NCI-H446 treated with DMSO at 0.1 percent for 48 hours (cell line): ENCODE results near the gene ZNF747.
"Not testable (repeated sequence)": the region's sequence is repeated elsewhere in the genome, so short reads cannot be mapped to it uniquely, and the experiment has no call there.

Experiments
- DNase-seq: peaks from one replicate; lab custom pipeline; 2025; lab: John Stamatoyannopoulos, UW

Gene ZNF747

GRCh38 chr16:30557957-30558788 is 23.5 kb upstream of the ZNF747 start, which contains the start of gene ZNF764:
ZNF764 (minus strand) TSS chr16:30558374; CDS start chr16:30558182, 192 bp downstream.
- DNase-seq: peak; percentile 92

GRCh38 chr16:30557707-30557956 is 23.0 kb upstream of the ZNF747 start:
- no peak for DNase-seq

- DNase-seq: no peak
Observed at GRCh38 chr16:30556125-30556473, 21.4 kb upstream of the ZNF747 start.

DNA sequence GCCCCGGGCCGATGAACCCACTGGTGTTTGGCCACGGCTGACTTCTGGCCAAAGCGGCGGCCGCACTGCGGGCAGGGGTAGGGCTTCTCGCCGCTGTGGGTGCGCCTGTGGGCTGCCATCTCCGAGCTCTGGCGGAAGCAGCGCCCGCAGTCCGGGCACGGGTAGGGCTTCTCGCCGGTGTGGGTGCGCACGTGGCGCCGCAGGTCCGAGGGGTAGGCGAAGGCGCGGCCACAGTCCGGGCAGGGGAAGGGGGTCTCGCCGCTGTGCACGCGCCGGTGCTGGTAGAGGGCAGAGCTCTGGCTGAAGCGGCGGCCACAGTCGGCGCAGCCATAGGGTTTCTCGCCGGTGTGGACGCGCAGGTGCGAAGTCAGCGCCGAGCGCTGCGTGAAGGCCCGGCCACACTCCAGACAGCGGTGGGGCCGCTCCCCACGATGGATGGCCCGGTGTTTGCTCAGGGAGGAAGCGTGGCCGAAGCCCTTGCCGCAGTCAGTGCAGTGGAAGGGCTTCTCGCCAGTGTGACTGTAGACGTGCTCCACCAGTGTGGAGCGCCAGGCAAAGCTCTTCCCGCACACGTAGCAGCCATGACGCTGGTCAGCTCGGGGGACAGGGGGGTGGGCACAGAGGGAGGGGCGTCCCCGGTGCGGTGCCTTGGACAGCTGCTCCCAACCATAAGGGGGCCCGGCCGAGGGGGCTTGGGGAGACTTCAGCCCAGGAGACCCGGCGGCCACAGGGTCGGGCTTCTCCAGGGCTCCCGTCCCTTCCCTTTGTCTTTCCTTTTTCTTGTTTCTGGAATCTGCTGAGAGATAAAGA is 20.9 kb upstream of the ZNF747 start:
- no peak for DNase-seq

DNA sequence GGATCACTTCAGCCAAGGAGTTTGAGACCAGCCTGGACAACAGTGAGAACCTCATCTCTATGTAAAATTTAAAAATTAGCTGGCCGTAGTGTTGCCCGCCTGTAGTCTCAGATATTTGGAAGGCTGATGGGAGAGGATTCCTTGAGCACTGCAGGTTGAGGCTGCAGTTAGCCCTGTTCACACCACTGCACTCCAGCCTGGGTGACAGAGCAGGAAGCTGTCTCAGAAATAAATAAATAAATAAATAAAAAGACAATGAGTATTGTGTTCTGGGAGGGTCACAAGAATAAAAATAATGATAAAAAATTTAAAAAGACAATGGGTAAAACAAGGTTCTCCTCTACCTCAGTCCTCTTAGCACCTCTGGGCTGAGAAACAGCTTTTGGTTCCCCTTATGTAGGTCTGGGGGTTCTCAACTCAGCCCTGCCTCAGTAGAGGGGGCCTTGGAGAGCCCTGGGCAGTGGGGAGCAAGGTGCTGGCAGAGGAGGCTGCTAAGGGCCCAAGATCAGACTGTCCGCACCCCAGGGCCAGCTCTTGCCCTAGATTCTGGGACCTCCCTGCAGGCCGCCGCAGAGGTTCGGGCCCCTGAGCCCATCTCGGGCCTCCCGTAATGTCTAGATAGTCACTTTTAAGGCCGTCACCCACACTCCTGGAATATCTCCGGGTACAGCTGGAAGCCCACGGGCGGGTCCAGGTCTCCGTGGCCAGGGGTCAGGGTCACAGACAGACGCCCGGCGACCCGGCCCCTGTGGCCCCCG is 20.1 kb upstream of the ZNF747 start:
- DNase-seq: no peak

DNA sequence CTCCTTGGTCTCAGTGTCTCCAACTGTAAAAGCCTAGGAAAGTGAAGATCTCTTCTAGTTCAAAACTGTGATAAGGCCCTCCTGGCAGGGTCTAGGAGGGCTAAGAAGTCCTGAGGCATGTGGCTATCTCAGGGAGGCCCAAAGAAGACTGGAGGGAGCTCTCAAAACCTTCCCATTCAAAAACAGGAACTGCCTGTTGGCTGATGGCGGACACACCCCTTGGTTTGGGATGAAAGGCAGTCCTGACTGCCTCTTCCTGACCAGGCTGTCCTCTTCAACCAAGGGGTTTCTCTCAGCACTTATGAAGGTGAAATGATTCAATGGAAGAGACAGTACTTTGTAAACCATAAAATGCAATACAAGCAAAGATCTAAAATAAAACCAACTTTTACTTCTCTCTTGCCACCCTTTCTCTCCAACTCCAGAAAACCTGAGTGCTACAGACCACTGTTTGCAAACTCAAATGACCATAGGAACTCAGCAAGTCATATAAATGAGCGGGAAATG is 18.8 kb upstream of the ZNF747 start:
- DNase-seq: no peak

- DNase-seq: no peak
Observed at GRCh38 chr16:30552956-30553355, 18.3 kb upstream of the ZNF747 start.

GRCh38 chr16:30551781-30552180 is 17.1 kb upstream of the ZNF747 start:
- no peak for DNase-seq

DNA sequence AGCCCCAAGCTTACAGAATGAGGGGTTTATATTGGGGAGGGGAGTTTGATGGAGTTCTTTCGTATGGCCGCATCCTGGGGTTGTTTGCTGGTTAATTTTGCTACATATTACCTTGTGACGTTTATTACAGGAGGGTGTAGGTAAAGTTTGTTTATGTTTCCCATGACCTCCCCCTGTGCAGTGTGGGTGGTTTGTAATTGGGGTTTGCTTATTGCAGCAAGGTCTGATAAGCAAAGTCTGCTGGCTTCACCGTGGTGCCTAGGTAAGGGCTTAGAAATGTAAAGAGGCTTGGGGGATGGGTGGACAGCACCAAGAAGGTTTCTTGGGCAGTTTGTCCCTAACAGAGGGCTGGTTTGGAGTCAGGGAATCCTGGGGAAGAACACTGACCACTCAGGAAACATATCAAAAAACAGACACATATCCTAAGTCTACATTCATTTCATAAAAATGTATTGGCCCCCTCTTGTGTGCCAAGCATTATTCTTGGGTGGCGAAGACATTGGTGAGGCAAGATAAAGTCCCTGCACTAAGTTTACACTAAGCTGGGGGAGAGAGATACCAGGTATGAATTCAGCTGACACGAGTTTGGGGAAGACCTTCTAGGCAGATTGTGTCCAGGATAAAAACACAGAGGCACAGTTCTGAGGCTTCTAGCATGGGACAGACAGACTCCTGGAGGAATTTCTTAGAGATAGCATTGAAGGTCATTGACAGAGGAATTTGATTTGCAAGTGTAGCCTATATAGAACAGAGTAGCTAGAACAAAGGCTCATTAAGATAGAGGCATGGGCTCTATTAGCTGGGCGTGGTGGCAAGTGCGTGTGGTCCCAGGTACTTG is 14.0 kb upstream of the ZNF747 start:
- no peak for DNase-seq

DNA sequence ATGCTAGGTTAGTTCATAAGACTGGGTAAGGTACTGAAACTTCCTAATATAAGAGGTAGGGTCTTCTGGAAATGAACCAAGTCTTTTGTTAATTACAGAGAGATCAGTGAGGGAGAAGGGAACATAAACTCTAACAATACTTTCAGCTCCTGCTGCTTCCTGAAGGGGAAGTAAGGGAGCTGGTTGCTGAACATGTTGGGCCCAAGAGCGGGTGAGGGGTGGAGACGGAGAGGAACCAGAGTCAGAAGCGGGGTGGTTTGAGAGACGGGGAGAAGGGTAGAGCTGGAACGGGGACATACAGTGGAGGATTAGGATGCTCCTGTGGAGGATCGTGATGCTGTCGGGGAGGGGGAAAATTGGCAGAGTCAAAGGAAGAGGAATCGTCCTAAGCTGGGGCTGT is 11.5 kb upstream of the ZNF747 start:
- DNase-seq: no peak

DNA sequence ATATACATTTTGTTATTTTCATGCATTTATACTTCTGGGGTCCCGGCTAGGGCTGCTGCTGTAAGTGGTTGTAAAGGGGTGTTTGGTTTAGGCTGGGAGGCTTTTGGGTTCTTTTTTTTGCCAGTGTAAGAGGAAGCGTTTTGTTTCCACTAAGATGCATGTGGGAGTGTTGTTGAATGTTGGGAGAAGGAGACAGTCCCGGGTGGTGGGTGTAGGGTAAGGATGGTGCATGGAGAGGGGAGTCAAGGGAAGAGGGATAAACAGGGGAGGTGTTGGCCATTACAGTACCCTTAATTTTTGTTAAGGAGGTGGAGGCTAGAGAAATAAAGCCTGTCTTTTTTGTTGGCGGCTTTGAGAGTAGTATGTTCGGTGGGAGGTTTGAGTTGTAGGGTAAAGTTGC is 8.4 kb upstream of the ZNF747 start:
- DNase-seq: no peak

DNA sequence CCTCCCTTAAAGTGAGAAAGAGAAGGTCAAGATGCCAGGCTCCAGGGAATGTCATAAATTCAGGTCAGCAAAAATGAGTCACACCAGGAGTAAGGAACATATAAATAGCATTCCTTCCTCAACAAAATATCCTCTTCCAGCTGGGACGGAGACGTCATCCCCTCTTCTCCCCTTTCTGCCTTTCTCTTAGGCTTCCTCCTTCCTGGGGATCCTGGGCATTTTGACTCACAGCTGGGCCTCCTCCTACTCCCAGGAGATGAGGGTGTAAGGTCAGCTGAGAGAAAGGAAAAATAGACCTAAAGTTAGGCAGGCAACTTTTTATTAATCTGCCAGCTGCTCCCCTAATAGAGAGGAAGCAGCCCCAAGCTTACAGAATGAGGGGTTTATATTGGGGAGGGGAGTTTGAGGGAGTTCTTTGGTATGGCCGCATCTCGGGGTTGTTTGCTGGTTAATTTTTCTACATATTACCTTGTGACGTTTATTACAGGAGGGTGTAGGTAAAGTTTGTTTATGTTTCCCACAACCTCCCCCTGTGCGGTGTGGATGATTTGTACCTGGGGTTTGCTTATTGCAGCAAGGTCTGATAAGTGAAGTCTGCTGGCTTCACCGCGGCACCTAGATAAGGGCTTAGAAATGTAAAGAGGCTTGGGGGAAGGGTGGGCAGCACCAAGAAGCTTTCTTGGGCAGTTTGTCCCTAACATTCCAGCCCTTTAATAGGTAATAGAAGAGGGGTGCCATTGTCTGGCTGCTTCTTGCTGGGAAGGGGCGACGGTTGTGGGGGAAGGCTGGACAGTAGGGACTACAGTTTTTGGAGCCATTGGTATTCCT is 7.1 kb upstream of the ZNF747 start:
- DNase-seq: no peak

GRCh38 chr16:30540916-30541464 is 6.3 kb upstream of the ZNF747 start:
- DNase-seq: not testable (repeated sequence)

- DNase-seq: not testable (repeated sequence)
Observed at GRCh38 chr16:30539986-30540526, 5.4 kb upstream of the ZNF747 start.

GRCh38 chr16:30539000-30539964 is 4.6 kb upstream of the ZNF747 start:
- DNase-seq: no peak

GRCh38 chr16:30536391-30537024 is 1.9 kb upstream of the ZNF747 start:
- DNase-seq: not testable (repeated sequence)

- DNase-seq: no peak
Observed at GRCh38 chr16:30535777-30536190, 1.1 kb upstream of the ZNF747 start.

- DNase-seq: no peak
Observed at GRCh38 chr16:30535106-30535776, 583 bp upstream of the ZNF747 start.
